Endometrium (tissue), 2 donors: ENCODE measurements around the gene E4F1.
"Not testable (repeated sequence)": the region's sequence is repeated elsewhere in the genome, so short reads cannot be mapped to it uniquely, and the experiment has no call there.

Experiments used
- FAIRE-seq: peaks from 2 replicates; lab custom pipeline; 2012; peaks lifted over from hg19 to GRCh38; lab: Jason Lieb, UNC
- donor health status: control.
- donor health status: control.

E4F1 gene

DNA sequence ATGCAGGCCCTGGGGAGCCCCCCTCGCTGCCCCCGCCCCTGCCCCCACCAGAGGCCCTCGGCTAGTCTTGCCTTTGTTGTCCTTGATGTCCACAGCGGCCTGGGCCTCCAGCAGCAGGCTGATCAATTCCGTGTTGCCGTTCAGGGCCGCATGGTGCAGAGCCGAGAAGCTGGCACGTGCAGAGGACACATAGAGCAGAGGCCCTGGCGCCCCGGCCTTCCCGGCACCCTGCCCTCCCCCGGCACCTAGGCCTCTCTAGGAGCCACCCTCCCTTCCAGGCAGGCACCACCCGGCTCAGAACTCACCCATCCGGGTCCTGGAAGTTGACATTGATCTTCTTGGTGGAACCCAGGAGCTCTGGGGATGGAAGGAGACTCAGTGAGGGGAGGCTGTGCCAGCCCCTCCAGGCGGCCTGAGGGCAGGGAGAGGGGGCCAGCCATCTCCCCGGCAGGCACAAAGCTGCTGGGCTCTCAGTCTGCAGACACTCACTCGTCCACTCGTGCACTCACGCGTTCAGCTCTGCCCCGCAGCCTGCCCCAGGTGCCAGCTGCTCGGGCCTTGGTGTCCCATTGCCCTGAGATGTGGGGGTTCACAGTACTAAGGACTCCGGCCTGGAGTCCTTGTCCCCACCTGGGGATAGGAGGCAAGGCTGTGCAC, 33.3 kb upstream of the E4F1 start:
- FAIRE-seq: no peak

DNA sequence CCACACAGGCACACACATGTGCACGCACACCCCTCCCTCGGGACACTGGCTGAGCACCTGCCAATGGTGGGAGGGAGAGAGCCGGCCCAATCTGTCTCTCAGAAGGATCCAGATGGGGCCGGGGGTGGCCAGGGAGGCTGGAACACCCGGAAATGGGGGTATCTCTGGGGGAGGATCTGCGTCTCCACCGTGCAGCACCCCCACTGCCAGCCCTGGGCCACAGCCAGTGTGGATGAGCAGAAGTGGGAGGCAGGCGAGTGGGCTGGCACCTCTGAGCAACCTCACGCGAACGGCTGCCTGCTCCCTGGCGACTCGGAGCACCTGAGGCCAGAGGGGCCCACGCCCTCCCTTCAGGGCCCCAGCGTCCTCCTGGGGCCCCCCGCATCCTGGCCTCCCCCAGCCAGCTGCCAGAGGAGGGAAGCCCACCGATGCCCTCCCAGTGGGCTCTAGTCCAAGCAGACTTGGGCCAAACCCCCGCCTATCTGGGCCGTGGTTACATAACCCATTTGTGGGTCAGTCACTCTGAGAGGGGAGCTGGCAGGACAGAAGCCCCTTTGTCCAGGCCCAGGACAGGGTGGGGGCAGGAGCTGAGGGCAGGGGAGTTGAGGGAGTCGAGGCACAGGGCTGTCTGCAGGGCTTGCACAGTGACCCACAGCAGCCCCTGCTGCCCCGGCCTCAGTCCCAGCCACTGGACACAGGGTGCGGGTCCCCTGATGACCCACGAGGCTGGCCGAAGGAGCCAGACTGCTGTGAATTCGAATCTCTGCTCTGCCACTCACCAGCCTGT, 32.5 kb upstream of the E4F1 start:
- no peak for FAIRE-seq

DNA sequence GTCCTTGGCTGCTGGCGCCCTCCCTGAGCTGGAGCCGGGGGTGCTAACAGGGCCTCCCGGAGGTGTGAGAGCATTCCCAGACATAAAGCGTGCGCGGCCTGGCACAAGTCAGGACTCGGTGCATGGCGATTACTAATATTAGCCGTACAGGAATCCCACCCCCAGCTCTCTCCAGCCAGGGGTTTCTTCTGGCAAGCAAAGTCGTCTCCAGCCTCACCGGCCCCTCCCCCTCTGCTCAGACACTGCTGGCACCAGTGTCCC, 32.0 kb upstream of the E4F1 start:
- FAIRE-seq: no peak

DNA sequence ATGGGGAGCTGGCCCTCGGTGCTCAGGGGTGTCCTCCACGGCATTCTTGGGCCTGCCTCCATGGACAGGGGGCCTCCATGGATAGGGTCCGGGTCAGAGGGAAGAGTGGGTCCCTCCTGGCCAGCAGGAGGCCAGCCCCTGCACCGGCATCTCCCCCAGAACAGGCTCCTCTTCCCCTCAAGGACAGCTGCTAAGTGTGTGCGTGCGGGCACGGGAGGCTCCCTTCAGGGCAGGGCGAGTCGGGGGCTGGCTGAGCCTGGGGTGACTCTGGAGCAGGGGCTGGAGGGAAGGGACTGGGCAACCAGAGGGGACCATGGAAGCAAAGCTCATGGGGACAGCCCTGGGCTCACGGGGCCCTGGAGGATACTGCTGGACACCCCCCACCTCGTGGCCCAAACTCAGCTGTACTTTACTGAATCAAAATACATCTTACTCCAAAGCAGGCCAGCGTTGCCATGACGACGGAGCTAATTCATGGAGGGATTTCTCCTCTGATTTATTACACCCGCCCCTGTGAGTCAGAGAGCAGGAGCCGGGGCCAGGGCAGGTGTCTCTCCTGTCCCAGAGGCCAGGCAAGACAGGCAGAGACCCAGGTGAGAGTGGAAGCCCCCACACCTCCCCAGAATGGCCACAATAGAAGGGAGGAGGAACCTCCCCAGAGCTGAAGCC, 29.1 kb upstream of the E4F1 start:
- FAIRE-seq: no peak

DNA sequence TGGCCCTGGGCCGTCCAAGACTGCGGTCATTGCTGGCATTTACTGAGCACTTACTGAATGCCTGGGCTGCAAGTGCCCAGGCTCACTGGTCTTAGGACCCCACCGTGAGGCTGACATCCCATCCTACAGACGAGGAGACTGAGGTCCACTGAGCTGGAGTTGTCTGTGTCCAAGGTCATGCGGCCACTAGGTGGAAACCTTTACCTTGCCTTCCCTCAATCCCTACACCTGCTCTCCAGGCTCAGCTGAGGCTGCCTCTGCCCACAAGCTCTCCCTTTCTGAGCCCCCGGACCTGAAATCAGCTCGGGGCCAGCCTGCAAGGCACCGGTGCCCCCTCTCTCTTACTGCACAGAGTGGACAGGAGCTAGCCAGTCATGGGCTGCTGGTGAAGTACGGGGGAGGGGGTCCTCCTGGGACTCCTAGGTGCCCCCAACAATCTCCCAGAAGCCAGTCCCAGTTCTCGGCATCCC, 28.5 kb upstream of the E4F1 start:
- FAIRE-seq: no peak

DNA sequence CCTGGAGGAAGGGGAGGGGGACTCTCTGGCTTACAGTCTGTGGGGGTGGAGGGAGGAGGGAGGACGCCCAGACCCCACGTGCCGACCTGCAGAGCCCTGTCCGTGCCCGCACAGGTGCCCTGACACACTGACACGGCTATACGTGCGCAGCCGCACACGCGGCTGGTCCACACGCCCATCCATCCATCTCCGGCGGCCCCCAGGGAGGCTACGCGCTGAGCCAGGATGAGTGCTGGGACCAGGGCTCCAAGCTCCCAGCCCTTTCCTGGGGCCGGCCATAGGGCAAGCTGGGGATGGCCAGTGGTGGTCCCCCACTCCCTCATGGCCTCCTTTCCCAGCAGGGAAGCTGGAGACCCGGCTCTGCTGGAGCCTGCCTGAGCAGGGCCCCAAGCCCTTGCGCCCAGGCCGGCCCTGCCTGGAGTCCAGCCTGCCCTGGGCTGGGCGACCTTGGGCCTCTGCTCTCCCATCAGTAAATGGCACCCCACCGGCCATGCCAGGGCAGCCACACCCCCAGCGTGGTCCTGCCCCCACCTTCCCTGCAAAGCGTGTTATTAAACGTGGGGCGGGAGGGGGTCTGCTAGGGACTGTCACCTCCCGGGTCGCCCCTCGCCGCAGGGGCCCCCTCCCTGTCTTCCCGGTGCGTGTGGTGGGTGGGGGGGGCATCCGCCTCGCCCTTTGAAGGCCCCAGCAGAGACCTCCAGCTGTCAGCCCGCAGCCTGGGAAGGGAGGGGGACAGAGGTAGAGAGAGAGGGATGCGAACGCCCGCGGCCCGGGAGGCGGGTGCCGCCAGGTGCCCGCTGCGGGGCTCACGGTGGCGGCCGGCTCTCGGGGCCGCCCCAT, 27.8 kb upstream of the E4F1 start:
- FAIRE-seq: no peak

DNA sequence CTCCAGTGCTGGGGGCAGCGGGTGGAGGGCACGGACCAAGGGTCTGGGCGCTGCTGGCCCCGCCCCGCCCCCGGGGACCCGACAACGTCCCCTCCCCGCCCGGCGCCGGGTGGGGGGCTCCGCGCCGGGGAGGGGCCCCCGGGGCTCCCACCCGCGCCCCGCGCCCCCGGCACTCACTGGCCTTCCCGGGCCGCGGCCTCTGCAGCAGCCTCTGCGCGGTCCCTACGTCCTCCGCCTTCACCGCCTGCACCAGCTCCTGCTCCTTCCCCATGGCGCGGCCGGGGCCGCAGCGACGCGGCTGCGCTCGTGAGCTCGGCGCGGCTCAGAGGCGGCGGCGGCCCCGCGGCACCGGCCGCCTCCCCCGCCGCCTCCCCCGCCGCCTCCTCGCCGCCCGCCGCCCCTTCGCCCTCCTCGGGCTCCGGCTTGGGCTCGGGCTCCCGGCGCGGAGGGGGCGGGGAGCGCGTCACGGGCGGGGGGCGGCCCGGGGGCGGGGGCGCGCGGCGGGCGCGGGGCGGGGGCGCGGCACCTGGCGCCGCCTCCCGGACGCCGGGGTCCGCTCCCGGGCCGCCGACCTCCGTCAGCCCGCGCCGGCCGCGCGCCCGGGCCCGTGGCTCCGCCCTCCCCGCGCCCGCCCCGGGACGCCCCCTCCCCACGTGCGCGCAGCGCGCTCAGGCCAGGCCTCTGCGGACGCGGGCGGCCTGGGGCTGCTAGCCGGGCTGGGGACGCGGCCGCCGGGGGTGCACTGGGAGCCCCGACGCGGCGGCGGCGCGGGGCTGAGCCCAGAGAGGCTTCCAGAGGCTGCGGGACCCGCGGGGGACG, 27.0 kb upstream of the E4F1 start, which contains the start of gene CASKIN1:
TSS of gene CASKIN1 (minus strand) at position 444 of the 819 bp plus-strand sequence. CDS start at position 271, 173 bp downstream.
- FAIRE-seq: no peak

DNA sequence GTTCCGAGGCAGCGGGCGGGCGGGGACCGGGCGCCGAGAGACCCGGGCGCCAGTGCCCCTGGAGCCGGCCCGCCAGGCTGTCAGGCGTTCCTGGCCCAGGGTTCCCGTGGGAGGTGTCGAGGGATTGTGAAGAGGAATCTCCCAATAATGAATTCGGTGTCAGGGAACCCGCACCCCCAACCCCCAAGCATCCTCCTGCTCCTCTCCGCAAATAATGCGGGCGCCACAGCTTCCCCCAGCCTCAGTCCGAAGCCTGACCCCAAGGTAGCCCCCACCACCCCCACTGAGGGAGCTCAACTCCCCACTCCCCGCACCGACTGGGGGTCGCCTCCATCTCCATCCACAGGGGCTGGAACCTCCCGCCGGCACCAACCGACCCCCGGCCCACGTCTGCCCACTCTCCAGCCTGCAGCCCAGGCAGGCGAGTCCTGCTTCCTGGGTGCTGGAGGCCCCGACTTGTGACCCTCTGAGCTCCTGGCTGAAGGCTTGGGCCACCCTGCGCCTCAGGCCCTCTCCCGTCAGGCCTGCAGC, 26.3 kb upstream of the E4F1 start:
- FAIRE-seq: no peak

DNA sequence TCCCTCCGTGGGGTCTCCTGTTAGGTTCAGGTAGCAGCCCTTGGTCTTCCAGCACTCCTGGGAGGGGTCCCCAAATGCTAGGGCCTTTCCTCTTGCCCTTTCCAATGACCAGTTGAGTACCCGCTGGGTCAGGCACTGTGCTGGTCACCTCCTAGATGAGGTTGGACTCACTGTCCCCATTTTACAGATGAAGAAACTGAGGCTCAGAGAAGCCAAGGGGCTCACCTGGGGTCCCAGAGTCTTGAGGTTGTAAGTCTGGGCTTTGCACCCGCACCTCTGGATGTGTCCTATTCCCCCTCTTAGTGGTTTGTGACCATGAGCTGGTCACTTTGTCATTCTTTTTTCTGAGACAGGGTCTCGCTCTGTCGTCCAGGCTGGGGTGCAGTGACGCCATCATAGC, 25.6 kb upstream of the E4F1 start:
- FAIRE-seq: no peak

DNA sequence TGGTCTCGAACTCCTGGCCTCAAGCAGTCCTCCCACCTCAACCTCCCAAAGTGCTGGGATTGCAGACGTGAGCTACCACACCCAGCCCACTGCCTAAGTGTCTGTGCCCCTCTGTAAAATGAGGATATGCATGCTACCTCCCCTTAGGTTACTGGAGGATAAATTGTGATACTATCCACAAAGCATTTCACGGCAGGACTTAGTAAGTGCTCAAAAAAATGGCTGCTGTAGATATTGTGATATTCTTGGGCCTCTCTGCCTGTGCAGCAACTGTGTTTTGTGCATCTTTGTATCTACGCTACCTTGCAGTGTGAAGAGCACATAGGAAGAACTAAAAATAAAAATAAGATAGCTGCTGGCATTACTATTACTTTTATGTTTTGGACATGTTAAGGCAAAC, 25.1 kb upstream of the E4F1 start:
- no peak for FAIRE-seq

DNA sequence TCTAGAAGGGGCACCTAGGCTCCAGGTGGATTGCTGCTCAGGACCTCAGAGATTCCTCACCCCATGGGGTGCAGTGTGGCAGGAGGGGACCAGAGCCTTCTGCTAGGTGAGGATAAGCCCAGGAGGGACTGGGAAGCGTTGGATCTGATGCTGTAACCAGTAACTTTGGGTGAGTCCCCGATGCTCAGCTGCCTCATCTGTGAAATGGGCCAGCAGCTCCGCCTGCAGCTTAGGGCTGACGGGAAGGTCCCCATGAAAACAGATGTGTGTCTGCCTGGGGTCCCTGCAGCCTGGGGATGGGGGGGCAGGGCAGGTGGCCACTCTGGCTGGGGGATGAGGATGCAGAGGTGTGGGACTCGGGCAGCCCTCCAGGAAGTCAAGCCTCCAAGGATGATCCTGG, 24.3 kb upstream of the E4F1 start:
- FAIRE-seq: no peak

DNA sequence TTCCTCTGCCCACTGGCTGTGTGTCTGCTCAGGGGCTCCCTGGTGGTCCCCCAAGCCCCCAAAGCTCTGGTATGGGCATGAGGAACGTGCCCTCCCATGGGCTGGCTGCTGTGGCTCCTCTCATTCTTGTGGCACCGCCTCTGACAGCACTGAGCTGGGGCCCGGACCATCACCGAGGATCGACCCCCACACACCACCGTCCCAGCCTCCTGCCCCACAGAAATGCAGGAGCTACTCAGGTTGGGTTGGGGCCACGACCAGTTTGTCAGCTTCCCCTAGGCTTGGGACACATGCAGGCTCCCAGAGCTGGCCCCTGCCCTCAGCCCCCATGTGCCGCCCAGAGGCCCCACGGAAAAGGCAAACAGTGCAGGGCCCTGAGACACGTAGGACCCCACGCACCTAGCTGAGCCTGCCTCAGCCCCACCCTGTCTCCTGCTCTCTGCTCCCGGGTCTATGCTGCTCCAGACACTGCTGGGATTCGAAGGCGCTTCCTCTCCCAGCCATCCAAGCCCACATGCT, 23.7 kb upstream of the E4F1 start:
- no peak for FAIRE-seq

DNA sequence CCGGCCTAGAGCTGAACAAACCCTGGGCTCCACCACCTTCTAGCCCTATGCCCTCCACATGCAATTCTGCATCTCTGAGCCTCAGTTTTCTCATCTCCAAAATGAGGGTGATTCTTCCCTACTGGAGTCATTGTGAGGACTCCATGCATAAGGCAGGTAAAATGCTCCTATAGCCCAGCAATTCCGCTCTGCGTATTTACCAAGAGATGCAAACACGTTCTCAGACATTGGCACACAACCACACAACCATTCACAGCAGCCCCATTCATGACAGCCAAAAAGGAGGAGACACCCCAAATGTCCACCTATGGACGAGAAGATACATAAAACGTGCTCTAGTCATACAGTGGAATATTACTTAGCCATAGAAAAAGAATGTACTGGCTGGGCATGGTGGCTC, 23.1 kb upstream of the E4F1 start:
- no peak for FAIRE-seq

DNA sequence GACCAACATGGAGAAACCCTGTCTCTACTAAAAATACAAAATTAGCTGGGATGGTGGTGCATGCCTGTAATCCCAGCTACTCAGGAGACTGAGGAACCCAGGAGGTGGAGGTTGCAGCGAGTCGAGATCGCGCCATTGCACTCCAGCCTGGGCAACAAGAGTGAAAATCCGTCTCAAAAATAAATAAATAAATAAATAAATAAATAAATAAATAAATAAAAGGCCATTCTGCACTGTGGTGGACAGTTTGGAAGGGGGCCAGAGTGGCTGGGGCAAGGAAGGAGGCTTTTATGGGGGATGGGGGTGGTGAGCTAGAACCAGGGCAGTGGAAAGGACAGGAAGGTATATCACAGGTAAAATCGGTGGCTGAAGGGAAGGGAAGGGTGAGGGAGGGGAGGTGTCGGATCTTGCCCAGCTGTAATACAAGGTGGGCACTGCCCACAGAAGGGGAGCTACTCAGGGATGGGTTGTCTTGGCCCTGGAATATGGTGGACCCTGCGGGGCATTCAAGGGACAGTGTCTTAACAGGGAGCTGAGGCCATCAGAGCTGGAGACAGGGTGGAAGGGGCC, 20.2 kb upstream of the E4F1 start:
- FAIRE-seq: not testable (repeated sequence)

DNA sequence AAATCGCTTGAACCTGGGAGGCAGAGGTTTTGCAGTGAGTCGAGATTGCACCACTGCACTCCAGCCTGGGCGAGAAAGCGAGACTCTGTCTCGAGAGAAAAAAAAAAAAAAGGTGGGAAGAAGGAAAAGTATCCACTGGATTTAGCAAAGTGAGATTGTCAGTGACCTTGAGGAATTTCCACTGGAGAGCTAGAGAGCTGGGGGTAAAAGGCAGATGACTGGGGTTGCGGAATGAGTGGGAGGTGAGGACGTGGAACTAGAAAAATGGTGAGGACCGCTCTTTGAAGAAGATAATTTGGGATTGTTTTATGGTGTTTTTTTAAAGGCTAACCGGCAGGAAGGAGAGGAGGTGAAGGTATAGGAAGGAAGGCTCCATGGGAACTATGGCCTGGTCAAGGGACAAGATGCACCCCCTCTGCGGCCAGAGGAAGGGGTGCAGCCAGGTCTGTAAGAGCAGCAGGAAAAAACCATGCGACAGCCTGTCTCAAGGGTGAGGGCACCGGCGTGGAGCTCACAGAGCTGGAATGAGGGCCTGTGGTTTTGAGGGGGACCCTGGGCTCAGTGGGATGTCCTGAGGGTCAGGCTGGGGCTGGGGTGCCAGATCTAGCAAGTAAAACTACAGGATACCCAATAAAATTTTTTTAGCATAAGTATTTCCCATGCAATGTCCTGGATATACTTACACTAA, 18.8 kb upstream of the E4F1 start:
- FAIRE-seq: no peak

DNA sequence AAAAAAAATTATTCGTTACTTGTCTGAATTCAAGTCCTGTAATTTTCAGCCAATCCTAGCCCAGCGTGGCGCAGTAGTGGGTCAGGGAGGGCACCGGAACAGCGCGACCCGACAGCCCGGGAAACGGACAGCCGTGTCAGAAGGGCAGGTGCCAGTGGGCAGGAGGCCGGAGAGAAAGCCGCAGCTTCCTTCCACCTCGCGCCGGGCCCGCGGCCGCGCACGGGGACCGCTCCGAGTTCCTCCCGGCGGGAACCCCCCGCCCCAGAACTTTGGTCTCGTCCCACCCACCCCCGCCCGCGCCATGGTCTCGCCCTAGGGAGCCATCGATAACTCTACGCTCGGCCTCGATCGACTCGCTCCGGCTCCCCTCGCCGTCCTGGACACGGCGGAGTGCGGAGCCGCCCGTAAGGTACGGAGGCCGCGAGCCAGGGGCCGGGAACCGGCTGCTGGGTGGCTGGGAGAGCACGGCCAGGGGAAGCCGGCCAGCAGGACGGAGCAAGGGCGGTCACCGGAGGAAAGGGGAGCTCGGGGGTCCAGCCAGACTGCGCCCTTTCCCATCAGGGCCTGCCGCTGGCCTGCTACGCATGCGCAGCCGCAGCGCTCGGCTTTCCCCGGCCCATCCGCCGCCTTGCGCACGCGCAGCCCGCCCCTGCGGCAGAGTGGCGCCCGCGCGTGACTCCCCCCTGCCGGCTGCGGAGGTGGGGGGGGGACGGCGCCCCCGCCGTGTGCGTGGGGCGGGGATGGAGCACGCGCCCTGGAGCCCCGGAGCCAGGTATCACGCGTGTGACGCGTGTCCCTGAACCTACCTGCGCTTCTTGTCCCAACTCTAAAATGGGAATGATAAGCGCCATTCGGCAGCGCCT, 18.1 kb upstream of the E4F1 start, which contains the start of gene MLST8:
TSS of gene MLST8 (plus strand) at position 351 of the 863 bp plus-strand sequence. CDS start 632 bp downstream, outside the sequence.
- no peak for FAIRE-seq

DNA sequence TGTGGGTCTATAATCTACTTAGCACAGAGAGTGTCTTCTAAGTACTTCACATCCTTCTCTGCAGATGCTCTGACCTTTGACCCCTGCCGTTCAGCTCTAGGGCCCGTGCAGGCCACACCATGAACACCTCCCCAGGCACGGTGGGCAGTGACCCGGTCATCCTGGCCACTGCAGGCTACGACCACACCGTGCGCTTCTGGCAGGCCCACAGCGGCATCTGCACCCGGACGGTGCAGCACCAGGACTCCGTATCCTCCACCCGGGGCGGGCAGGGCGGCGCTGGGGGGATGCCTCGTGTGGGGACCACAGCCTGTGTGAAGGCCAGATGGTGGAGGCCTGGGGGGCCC, 17.5 kb upstream of the E4F1 start:
- FAIRE-seq: no peak

DNA sequence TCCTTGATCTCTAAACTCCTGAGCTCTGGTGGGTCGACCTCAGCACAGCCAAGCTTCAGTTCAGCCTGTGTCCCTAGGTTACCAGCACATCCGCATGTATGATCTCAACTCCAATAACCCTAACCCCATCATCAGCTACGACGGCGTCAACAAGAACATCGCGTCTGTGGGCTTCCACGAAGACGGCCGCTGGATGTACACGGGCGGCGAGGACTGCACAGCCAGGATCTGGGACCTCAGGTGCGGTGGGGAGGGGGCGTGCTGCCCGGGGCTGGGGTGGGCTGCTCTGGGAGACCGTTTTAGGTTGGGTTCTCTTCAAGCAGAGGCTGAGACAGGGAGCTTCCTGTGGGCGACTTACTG, 17.0 kb upstream of the E4F1 start:
- no peak for FAIRE-seq

DNA sequence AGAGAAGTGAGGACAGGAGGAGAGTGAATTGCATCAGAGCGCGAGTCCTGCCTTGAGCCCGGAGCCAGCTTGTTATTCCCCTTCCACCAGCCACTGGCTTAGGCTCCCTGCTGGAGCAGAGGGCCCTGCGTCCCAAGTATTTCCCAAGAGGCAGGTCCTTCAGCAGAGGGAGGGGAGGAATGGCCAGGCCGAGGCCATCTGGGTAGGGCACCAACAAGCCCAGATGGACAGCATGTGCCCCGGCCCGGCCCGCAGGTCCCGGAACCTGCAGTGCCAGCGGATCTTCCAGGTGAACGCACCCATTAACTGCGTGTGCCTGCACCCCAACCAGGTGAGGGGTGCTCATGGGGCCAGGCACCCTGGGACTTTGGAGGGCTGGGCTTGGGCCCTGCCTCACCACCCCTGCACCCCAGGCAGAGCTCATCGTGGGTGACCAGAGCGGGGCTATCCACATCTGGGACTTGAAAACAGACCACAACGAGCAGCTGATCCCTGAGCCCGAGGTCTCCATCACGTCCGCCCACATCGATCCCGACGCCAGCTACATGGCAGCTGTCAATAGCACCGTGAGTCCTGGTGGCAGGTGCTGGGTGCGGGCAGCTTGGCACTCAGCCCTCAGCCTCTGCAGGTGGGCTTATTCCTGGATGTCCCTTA, 16.5 kb upstream of the E4F1 start:
- no peak for FAIRE-seq
